Activated CD4-positive, alpha-beta memory T cell treated with anti-CD3 and anti-CD28 coated beads for 36 hours (primary cell): Measurements from ENCODE around the gene PHF13. TPM values are rescaled to one million over a fixed set of nuclear protein-coding genes. Genes with fewer than 3 reads are reported as not detected.

ENCODE experiments used
- CTCF ChIA-PET: fragments of 350-600 bp; sonication (Branson Sonifier 250); formaldehyde crosslinking; loops from one replicate; lab custom pipeline; 2021; ENCODE audit warnings: antibody characterized with exemption, inconsistent platforms; lab: Charles Lee
- POLR2A ChIA-PET: fragments of 350-600 bp; sonication (Branson Sonifier 250); formaldehyde crosslinking; loops from one replicate; lab custom pipeline; 2021; ENCODE audit warnings: antibody characterized with exemption; lab: Charles Lee
- DNase-seq: peaks from one replicate; pipeline ENCODE4 v3.0.0-alpha.2; 2020
- H3K27ac Mint-ChIP-seq: one replicate; pipeline ENCODE4 v1.8.0; 2021; ENCODE audit warnings: mixed read lengths
- H3K27me3 Mint-ChIP-seq: one replicate; pipeline ENCODE4 v1.8.0; 2021; ENCODE audit warnings: mixed read lengths
- H3K36me3 Mint-ChIP-seq: one replicate; pipeline ENCODE4 v1.8.0; 2021; ENCODE audit warnings: mixed read lengths
- H3K4me1 Mint-ChIP-seq: one replicate; pipeline ENCODE4 v1.8.0; 2021; ENCODE audit warnings: low read depth, mixed read lengths
- H3K4me3 Mint-ChIP-seq: one replicate; pipeline ENCODE4 v1.8.0; 2021; ENCODE audit warnings: mild to moderate bottlenecking, mixed read lengths
- H3K9me3 Mint-ChIP-seq: one replicate; pipeline ENCODE4 v1.8.0; 2021; ENCODE audit warnings: mixed read lengths
- intact Hi-C: fragments of 100-400 bp; cut with micrococcal nuclease; formaldehyde crosslinking; loops from one replicate; pipeline ENCODE4 v1.15.1; 2023
- total RNA-seq, 2 experiments: library from RNA; stranded (reverse); gene quantifications; one replicate each; pipeline ENCODE4 v1.2.3, GENCODE V29; 2021

PHF13 gene
- total RNA-seq, 2 experiments from 2014 or later: 16.8 to 16.9 TPM

DNA sequence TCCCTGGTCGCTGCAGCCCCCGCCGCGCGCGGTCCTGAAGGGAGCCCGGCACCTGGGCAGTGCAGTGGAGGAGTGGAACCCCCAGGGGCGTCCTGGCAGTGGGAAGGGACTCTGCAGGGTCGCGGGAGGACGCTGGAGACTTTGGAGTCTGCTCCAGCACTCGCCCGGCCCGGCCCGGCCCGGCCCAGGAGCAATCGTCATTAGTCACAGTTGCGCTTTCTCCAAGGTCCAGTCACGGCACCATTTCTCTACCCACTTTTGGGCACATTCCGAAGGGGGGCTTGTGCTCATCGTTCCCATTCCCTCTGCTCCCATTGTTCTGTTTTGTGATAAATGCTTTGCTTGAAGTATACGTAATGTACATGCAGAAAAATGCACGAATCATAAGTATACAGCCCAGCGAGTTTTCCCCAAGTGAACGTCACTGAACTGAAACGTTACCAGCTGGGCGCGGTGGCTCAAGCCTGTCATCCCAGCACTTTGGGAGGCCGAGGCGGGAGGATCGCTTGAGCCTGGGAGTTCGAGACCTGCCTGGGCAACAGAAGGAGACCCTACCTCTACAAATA is 12.1 kb downstream of the PHF13 start:
- Mint-ChIP-seq H3K27me3 (no peaks in the 10 kb centered on the region), H3K4me3 (peak overlapping the region; percentile 91), H3K9me3 (no peaks in the 10 kb centered on the region), H3K36me3 (peaks cover 25% of the 10 kb centered on the region), H3K27ac (peak overlapping the region; percentile 71), H3K4me1 (peaks cover 25% of the 10 kb centered on the region)
- DNase-seq: peak; percentile 43
- intact Hi-C loops: loop anchor here (1.0 to 5.0 kb wide), 3 partner anchors 12 to 133 kb away; partner anchors contain the start of genes PHF13 and PLEKHG5
- CTCF ChIA-PET: interaction anchor here (1.0 to 1.1 kb wide), 2 partner anchors 21 to 71 kb away, joined by 3 to 4 read pairs; partner anchors contain the start of gene NOL9
- POLR2A ChIA-PET: no interaction called here

- Mint-ChIP-seq H3K36me3 (peaks cover 20% of the 10 kb centered on the region), H3K9me3 (no peaks in the 10 kb centered on the region), H3K4me1 (peaks cover 25% of the 10 kb centered on the region), H3K27me3 (no peaks in the 10 kb centered on the region), H3K27ac (no peak overlapping the region), H3K4me3 (peak overlapping the region; percentile 62)
- DNase-seq: no peak
- ChIA-PET POLR2A (no interaction called here), CTCF (interaction anchor here (1.0 kb wide), 1 partner anchor 104 kb away, joined by 3 read pairs; no protein-coding TSS in a partner anchor)
- intact Hi-C loops: loop anchor here (5.0 kb wide), 1 partner anchor 135 kb away; the partner anchor contains the start of gene PLEKHG5
These were observed 13.5 kb downstream of the PHF13 start for GRCh38 chr1:6627031-6627430.

DNA sequence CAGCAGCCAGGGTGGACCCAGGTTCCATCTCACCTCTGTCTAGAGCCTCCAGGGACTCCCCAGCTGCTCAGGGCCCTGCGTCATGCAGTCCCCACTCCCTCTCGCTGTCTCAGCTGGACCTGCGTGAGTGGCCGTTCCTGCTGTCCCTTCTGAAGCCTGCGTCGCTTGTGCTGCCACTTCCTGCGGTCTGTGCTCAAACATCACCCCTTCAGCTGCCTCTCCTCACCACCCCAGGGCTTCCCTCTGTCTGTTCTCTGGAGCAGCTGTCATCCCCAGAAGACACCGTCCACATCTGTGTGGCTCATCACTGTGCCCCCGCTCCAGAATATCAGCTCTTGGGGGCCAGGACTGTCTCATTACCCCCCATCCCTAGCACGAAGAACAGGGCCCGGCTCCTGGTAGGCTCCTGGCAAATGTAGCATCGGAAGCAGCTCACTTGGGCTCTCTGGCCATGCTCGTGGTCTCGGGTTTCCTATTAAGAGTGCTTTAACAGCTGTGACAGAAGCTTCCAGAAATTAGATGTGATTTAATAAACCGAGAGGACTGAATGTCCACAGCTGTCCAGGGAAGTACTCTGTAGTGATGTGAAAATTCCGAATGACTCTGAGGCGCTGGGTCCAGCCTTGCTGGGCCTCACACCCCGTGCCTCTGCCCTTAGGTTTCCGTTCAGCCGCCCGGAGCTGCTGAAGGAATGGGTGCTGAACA is 14.5 kb downstream of the PHF13 start:
- POLR2A ChIA-PET: no interaction called here
- Mint-ChIP-seq H3K27ac (peak overlapping the region; percentile 6), H3K9me3 (no peaks in the 10 kb centered on the region), H3K36me3 (peaks cover 16% of the 10 kb centered on the region), H3K27me3 (no peaks in the 10 kb centered on the region), H3K4me3 (no peak overlapping the region), H3K4me1 (peaks cover 25% of the 10 kb centered on the region)
- DNase-seq: no peak
- intact Hi-C loops: loop anchor here (5.0 kb wide), 1 partner anchor 136 kb away; the partner anchor contains the start of gene PLEKHG5
- CTCF ChIA-PET: interaction anchor here (1.1 to 1.2 kb wide), 2 partner anchors 26 to 142 kb away, joined by 3 read pairs; partner anchors contain the start of gene KLHL21

DNA sequence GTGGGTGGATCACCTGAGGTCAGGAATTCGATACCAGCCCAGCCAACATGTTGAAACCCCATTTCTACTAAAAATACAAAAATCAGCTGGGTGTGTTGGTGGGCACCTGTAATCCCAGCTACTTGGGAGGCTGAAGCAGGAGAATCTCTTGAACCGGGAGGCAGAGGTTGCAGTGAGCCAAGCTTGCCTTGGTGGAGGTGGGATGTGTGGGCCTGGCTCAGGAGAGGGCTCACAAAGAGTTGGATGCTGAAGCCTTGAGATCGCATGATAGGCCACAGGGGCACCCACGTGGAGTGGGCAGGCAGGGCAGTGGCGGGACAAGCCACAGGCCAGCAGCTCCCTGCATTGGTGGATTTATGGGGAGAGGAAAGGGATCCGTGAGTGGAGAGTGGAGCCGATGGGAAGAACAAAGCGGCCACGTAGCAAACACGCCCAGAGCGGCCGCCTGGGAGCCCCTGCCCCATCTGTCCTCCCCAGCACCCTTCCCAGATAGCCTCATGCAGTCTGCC is 15.5 kb downstream of the PHF13 start:
- peaks cover 25% of the 10 kb centered on the region for H3K4me1 Mint-ChIP-seq
- H3K27ac Mint-ChIP-seq: no peak overlapping the region
- peaks cover 19% of the 10 kb centered on the region for H3K36me3 Mint-ChIP-seq
- no peaks in the 10 kb centered on the region for H3K27me3 Mint-ChIP-seq
- ChIA-PET POLR2A (no interaction called here), CTCF (interaction anchor here (1.1 to 1.2 kb wide), 2 partner anchors 27 to 143 kb away, joined by 3 read pairs; partner anchors contain the start of gene KLHL21)
- no peaks in the 10 kb centered on the region for H3K9me3 Mint-ChIP-seq
- no peak overlapping the region for H3K4me3 Mint-ChIP-seq
- intact Hi-C loops: loop anchor here (5.0 kb wide), 1 partner anchor 137 kb away; the partner anchor contains the start of gene PLEKHG5
- DNase-seq: no peak

DNA sequence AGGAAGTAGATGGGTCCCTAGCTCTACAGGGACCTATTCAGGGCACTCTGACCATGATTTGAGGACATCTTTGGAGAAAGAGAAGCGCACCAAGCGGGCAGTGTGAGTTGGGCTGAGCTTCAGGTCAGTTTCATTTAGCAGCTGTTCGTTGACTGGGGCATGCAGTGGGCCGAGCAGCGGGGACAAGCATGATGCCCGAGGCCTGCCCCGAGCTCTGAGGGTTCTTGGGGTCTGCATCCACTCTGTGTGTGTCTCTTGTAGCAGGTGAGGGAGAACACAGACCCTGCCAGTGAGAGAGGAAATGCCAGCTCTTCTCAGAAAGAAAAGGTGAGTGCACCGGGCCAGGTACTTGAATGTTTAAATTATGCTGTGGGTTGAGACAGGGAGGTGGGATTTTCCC is 16.5 kb downstream of the PHF13 start:
- no peaks in the 10 kb centered on the region for H3K9me3 Mint-ChIP-seq
- H3K36me3 Mint-ChIP-seq: peaks cover 27% of the 10 kb centered on the region
- ChIA-PET CTCF (interaction anchor here (1.0 kb wide), 1 partner anchor 10 kb away, joined by 3 read pairs; no protein-coding TSS in a partner anchor), POLR2A (no interaction called here)
- no peak overlapping the region for H3K27ac Mint-ChIP-seq
- H3K4me3 Mint-ChIP-seq: no peak overlapping the region
- H3K27me3 Mint-ChIP-seq: no peaks in the 10 kb centered on the region
- H3K4me1 Mint-ChIP-seq: peaks cover 20% of the 10 kb centered on the region
- DNase-seq: no peak
- intact Hi-C loops: no loop called here

GRCh38 chr1:6631058-6631457 is 17.5 kb downstream of the PHF13 start:
- Mint-ChIP-seq H3K36me3 (peaks cover 27% of the 10 kb centered on the region), H3K4me3 (no peak overlapping the region), H3K9me3 (no peaks in the 10 kb centered on the region), H3K27ac (no peak overlapping the region), H3K4me1 (peaks cover 18% of the 10 kb centered on the region), H3K27me3 (no peaks in the 10 kb centered on the region)
- CTCF ChIA-PET: interaction anchor here (1.5 kb wide), 1 partner anchor 141 kb away, joined by 4 read pairs; no protein-coding TSS in a partner anchor
- POLR2A ChIA-PET: no interaction called here
- DNase-seq: no peak
- intact Hi-C loops: no loop called here

DNA sequence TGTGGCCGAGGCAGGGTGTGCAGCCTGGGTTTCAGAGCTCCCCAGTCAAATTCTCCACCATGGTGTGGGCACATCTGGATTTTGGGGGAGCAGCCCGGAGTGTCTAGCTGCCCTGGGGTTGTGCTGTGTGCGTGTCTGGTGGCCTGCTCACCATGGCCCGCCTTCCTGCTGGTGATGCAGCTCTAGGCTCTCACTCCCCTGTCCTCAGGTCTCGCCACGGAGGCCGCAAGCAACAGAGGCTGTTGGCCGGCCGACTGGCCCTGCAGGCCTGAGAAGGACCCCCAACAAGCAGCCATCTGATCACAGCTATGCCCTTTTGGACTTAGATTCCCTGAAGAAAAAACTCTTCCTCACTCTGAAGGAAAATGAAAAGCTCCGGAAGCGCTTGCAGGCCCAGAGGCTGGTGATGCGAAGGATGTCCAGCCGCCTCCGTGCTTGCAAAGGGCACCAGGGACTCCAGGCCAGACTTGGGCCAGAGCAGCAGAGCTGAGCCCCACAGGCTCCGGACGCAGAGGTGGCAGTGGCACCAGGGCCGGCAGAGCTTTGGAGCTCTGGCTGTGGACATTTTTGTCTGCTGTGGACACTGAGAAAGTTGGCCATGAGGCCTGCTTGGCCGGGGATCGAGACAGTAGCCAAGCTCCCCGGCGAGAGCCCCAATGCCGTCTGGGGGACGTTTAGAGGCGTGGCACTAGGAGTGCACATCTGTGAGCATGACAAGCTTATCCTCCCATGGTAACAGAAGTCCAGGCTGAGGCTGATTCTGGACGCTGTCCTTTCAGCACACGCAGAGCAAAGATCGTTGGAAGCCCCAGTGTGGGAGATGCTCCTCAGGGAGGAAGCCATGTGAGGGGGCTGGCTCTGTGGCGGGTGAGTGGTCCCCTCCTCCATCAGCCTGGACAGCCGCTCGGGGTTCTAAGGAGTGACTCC is 19.3 kb downstream of the PHF13 start:
- no peak overlapping the region for H3K27ac Mint-ChIP-seq
- no peaks in the 10 kb centered on the region for H3K9me3 Mint-ChIP-seq
- peaks cover 1% of the 10 kb centered on the region for H3K4me1 Mint-ChIP-seq
- CTCF ChIA-PET: interaction anchor here (0.6 to 1.5 kb wide), 2 partner anchors 52 to 143 kb away, joined by 4 read pairs; no protein-coding TSS in a partner anchor
- H3K4me3 Mint-ChIP-seq: no peak overlapping the region
- no peak for DNase-seq
- intact Hi-C loops: no loop called here
- H3K36me3 Mint-ChIP-seq: peaks cover 24% of the 10 kb centered on the region
- POLR2A ChIA-PET: no interaction called here
- no peaks in the 10 kb centered on the region for H3K27me3 Mint-ChIP-seq

DNA sequence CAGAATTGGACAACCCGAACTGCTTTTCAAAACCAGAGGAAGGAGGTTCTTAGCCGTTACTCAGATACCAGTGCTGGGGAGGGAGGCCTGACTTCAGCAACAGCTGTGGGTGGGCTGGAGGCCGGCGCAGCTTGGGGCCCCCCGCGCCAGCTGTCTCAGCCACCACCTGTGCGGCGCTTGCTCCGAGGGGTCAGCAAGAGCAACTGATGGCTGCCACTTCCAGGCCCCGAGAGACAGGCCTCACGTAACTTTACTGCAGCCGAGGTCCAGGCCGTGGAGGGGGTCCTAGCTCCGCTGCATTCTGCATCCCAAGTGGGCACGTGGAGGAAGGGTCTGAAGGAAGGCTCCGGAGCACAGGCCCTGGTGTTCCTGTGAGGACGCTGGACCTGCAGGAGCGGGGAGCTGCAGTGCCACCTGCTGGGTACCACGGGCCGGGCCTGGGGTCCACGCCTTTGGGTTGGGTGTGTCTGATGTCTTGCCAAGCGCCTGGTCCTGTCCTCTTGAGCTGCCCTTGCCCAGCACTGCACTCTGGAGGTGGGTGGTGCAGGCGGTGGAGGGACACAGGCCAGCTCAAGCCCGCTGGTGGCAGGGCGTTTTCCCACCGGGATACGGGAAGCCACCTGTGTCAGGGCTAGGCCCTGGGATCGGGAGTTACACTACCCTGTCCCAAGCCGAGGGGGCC is 21.0 kb downstream of the PHF13 start:
- Mint-ChIP-seq H3K27me3 (no peaks in the 10 kb centered on the region), H3K4me1 (no peaks in the 10 kb centered on the region), H3K9me3 (no peaks in the 10 kb centered on the region), H3K4me3 (no peak overlapping the region), H3K27ac (no peak overlapping the region), H3K36me3 (peaks cover 26% of the 10 kb centered on the region)
- ChIA-PET POLR2A (no interaction called here), CTCF (interaction anchor here (0.6 to 1.5 kb wide), 5 partner anchors 12 to 145 kb away, joined by 3 to 5 read pairs (median 4); partner anchors contain the start of gene ZBTB48)
- intact Hi-C loops: no loop called here
- peak; percentile 67 for DNase-seq

- Mint-ChIP-seq H3K4me3 (no peak overlapping the region), H3K4me1 (no peaks in the 10 kb centered on the region), H3K27ac (no peak overlapping the region), H3K9me3 (no peaks in the 10 kb centered on the region), H3K27me3 (no peaks in the 10 kb centered on the region), H3K36me3 (peaks cover 23% of the 10 kb centered on the region)
- intact Hi-C loops: no loop called here
- no peak for DNase-seq
- ChIA-PET CTCF (interaction anchor here (0.6 to 1.5 kb wide), 6 partner anchors 9 to 145 kb away, joined by 3 to 5 read pairs (median 4); partner anchors contain the start of gene ZBTB48), POLR2A (no interaction called here)
These were observed 21.8 kb downstream of the PHF13 start for GRCh38 chr1:6635161-6635909.

GRCh38 chr1:6635910-6636760 is 22.6 kb downstream of the PHF13 start:
- H3K36me3 Mint-ChIP-seq: peaks cover 23% of the 10 kb centered on the region
- no peak overlapping the region for H3K27ac Mint-ChIP-seq
- H3K27me3 Mint-ChIP-seq: no peaks in the 10 kb centered on the region
- no peaks in the 10 kb centered on the region for H3K9me3 Mint-ChIP-seq
- intact Hi-C loops: no loop called here
- no peak for DNase-seq
- H3K4me3 Mint-ChIP-seq: no peak overlapping the region
- POLR2A ChIA-PET: no interaction called here
- CTCF ChIA-PET: interaction anchor here (0.8 to 1.5 kb wide), 4 partner anchors 8 to 146 kb away, joined by 3 to 4 read pairs (median 4); partner anchors contain the start of gene ZBTB48
- H3K4me1 Mint-ChIP-seq: no peaks in the 10 kb centered on the region
